Neural cell (in vitro differentiated cells): Measurements from ENCODE around the gene IRF2BP1. TPM values are rescaled to one million over a fixed set of nuclear protein-coding genes. Genes with fewer than 3 reads are reported as not detected.

Experiments used
- H2AFZ ChIP-seq: fragments of 200-600, 300-800 bp; sonication (generic), shearing (Covaris generic); 2 replicates; pipeline ENCODE4 v1.6.0; 2014; ENCODE audit warnings: low read depth, mild to moderate bottlenecking, antibody characterized with exemption, low read length, moderate library complexity
- H3F3A ChIP-seq: fragments of 200-600 bp; shearing (Covaris generic); 2 replicates; pipeline ENCODE4 v1.6.1; 2016; ENCODE audit warnings: mild to moderate bottlenecking, moderate library complexity, mixed read lengths, antibody characterized with exemption, low read length; ENCODE audit not compliant: insufficient read depth, poor library complexity, severe bottlenecking
- H3K27ac ChIP-seq: fragments of 200-600, 300-800 bp; sonication (generic), shearing (Covaris generic); 2 replicates; pipeline ENCODE4 v1.5.1; 2014; ENCODE audit warnings: mild to moderate bottlenecking, low read length, moderate library complexity
- H3K27me3 ChIP-seq: fragments of 300-800, 200-600 bp; sonication (generic), shearing (Covaris generic); 2 replicates; pipeline ENCODE4 v1.6.0; 2014; ENCODE audit warnings: mild to moderate bottlenecking, low read depth, low read length, moderate library complexity; ENCODE audit not compliant: insufficient read depth
- H3K36me3 ChIP-seq: fragments of 300-800, 200-600 bp; sonication (generic), shearing (Covaris generic); 2 replicates; pipeline ENCODE4 v1.5.1; 2014; ENCODE audit warnings: mild to moderate bottlenecking, antibody characterized with exemption, low read length, moderate library complexity; ENCODE audit not compliant: insufficient read depth
- H3K4me2 ChIP-seq: fragments of 300-800, 200-600 bp; sonication (generic), shearing (Covaris generic); 2 replicates; pipeline ENCODE4 v1.6.0; 2014; ENCODE audit warnings: mild to moderate bottlenecking, low read length
- H3K4me3 ChIP-seq: fragments of 300-800, 200-600 bp; sonication (generic), shearing (Covaris generic); 2 replicates; pipeline ENCODE4 v1.5.1; 2014; ENCODE audit warnings: mild to moderate bottlenecking, low read length, moderate library complexity
- H3K79me2 ChIP-seq: fragments of 200-600 bp; shearing (Covaris generic); replicated peaks from 2 replicates; pipeline ENCODE4 v1.6.0; 2014; ENCODE audit warnings: mild to moderate bottlenecking, low read length, moderate library complexity; ENCODE audit not compliant: insufficient read depth
- H3K9ac ChIP-seq: fragments of 300-800, 200-600 bp; sonication (generic), shearing (Covaris generic); 2 replicates; pipeline ENCODE4 v1.6.1; 2016; ENCODE audit warnings: mild to moderate bottlenecking, low read length, mixed read lengths
- H3K9me2 ChIP-seq: fragments of 200-600 bp; shearing (Covaris generic); 2 replicates; pipeline ENCODE4 v1.6.1; 2016; ENCODE audit warnings: mild to moderate bottlenecking, low read length, mixed read lengths; ENCODE audit not compliant: insufficient read depth
- H3K9me3 ChIP-seq: fragments of 200-600, 300-800 bp; sonication (generic), shearing (Covaris generic); 2 replicates; pipeline ENCODE4 v1.6.1; 2016; ENCODE audit warnings: mild to moderate bottlenecking, mixed run types, low read length, moderate library complexity, mixed read lengths
- H4K20me1 ChIP-seq: fragments of 200-600 bp; shearing (Covaris generic); 2 replicates; pipeline ENCODE4 v1.6.1; 2016; ENCODE audit warnings: mild to moderate bottlenecking, mixed run types; ENCODE audit not compliant: insufficient read depth
- EP300 ChIP-seq: fragments of 450-650 bp; conservative IDR thresholded peaks from 2 replicates; pipeline ENCODE4 v1.6.1; 2014; ENCODE audit warnings: antibody characterized with exemption, mild to moderate bottlenecking, moderate library complexity; ENCODE audit not compliant: poor library complexity, severe bottlenecking
- EZH2 ChIP-seq: fragments of 200-600, 300-800 bp; shearing (Covaris generic), sonication (generic); IDR thresholded peaks from 2 replicates; pipeline ENCODE4 v1.6.1; 2014; ENCODE audit warnings: antibody characterized with exemption, low read length, borderline replicate concordance, mild to moderate bottlenecking; ENCODE audit not compliant: insufficient read depth, poor library complexity, severe bottlenecking
- MXI1 ChIP-seq: fragments of 450-650 bp; conservative IDR thresholded peaks from 2 replicates; pipeline ENCODE4 v1.6.1; 2014; ENCODE audit warnings: antibody characterized with exemption, mild to moderate bottlenecking; ENCODE audit not compliant: poor library complexity, severe bottlenecking
- POLR2AphosphoS5 ChIP-seq: IDR thresholded peaks from 2 replicates; pipeline ENCODE4 v1.6.1; 2012
- RAD21 ChIP-seq: fragments of 450-650 bp; conservative IDR thresholded peaks from 2 replicates; pipeline ENCODE4 v1.6.1; 2014; ENCODE audit warnings: antibody characterized with exemption, mild to moderate bottlenecking, moderate library complexity
- REST ChIP-seq: IDR thresholded peaks from 2 replicates; pipeline ENCODE4 v1.6.1; 2012; ENCODE audit warnings: borderline replicate concordance
- SMC3 ChIP-seq: fragments of 450-650 bp; conservative IDR thresholded peaks from 2 replicates; pipeline ENCODE4 v1.6.1; 2014; ENCODE audit warnings: antibody characterized with exemption, mild to moderate bottlenecking, moderate library complexity; ENCODE audit not compliant: poor library complexity
- TAF1 ChIP-seq: IDR thresholded peaks from 2 replicates; pipeline ENCODE4 v1.6.1; 2012; ENCODE audit warnings: low read depth
- polyA plus RNA-seq: library from polyadenylated mRNA; depleted of rRNA; stranded (reverse); fragments of >200 nt; gene quantifications from 2 replicates; pipeline ENCODE4 v1.2.3, GENCODE V29; 2014
- TF ChIP-seq, protein P1 (sequence below): fragments of 450-650 bp; IDR thresholded peaks from 2 replicates; pipeline ENCODE4 v1.5.1; 2014; ENCODE audit warnings: antibody characterized with exemption, mild to moderate bottlenecking, moderate library complexity; ENCODE audit not compliant: poor library complexity, severe bottlenecking

The IRF2BP1 gene
- polyA plus RNA-seq, 1 donor from 2014 or later: 26.9 TPM

DNA sequence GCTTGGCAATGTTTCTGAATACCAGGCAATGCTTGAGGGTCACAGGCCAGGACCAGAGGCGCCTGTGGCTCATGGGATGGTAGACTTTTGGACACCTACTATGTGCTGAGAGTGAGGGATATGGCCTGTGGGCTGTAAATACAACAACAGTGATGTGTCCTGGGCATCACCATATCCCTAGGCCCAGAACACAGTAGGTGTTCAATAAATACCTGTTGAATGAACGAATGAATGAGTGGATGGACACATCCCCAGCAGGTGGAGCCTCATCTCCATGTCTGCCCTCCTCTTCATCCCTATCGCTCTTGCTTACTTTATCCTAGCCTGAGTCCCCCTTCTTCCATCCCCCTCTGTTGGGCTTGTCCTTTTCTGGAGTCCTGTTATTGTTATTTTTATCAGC lies 45.1 kb upstream of the IRF2BP1 start:
- Histone ChIP-seq H3K36me3 (peaks cover 10% of the 10 kb centered on the region), H3F3A (no peaks in the 10 kb centered on the region), H2AFZ (no peak overlapping the region), H3K27ac (no peak overlapping the region), H3K79me2 (no peaks in the 10 kb centered on the region), H4K20me1 (no peaks in the 10 kb centered on the region), H3K9ac (no peak overlapping the region), H3K9me2 (no peaks in the 10 kb centered on the region), H3K9me3 (no peaks in the 10 kb centered on the region), H3K27me3 (no peaks in the 10 kb centered on the region), H3K4me3 (no peak overlapping the region), H3K4me2 (no peak overlapping the region)
- TF ChIP-seq SMC3 (no peak), RAD21 (peak; percentile 20), MXI1 (no peak), TAF1 (no peak), POLR2AphosphoS5 (peak; percentile 34), EP300 (no peak), EZH2 (no peak), REST (no peak)
- TF ChIP-seq, protein P1, sequence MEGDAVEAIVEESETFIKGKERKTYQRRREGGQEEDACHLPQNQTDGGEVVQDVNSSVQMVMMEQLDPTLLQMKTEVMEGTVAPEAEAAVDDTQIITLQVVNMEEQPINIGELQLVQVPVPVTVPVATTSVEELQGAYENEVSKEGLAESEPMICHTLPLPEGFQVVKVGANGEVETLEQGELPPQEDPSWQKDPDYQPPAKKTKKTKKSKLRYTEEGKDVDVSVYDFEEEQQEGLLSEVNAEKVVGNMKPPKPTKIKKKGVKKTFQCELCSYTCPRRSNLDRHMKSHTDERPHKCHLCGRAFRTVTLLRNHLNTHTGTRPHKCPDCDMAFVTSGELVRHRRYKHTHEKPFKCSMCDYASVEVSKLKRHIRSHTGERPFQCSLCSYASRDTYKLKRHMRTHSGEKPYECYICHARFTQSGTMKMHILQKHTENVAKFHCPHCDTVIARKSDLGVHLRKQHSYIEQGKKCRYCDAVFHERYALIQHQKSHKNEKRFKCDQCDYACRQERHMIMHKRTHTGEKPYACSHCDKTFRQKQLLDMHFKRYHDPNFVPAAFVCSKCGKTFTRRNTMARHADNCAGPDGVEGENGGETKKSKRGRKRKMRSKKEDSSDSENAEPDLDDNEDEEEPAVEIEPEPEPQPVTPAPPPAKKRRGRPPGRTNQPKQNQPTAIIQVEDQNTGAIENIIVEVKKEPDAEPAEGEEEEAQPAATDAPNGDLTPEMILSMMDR: peak; percentile 15

DNA sequence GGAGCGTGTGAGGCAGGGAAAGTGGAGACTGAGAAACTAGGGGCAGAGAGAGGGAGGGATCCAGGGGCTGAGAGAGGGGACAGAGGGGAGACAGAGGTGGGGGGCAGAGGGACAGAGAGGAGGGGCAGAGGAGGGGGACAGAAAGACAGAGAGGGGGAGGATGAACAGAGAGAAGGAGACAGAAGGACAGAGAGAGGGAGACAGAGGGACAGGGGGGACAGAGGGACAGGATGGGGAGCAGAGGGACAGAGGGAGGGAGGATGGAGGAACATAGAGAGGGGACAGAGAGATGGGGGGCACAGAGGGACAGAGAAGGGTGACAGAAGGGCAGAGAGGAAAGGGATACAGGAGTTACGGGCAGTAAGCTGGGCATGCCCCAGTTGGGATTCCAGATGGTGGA lies 43.3 kb upstream of the IRF2BP1 start:
- TF ChIP-seq RAD21: no peak
- no peak for TF ChIP-seq SMC3
- TF ChIP-seq TAF1: no peak
- TF ChIP-seq MXI1: no peak
- no peak for TF ChIP-seq EZH2
- TF ChIP-seq EP300: no peak
- no peak for TF ChIP-seq POLR2AphosphoS5
- TF ChIP-seq, protein P1: no peak
- no peak for TF ChIP-seq REST
- Histone ChIP-seq H3K9ac (no peak overlapping the region), H3K27me3 (no peaks in the 10 kb centered on the region), H3K36me3 (no peaks in the 10 kb centered on the region), H3F3A (no peaks in the 10 kb centered on the region), H3K4me3 (no peak overlapping the region), H3K9me3 (no peaks in the 10 kb centered on the region), H2AFZ (no peak overlapping the region), H3K27ac (no peak overlapping the region), H3K9me2 (no peaks in the 10 kb centered on the region), H3K79me2 (no peaks in the 10 kb centered on the region), H4K20me1 (no peaks in the 10 kb centered on the region), H3K4me2 (no peak overlapping the region)
